ENCODE data around the gene GALNT9.

The GALNT9 gene

GRCh38 chr12:132187646-132188450 is 141.5 kb downstream of the GALNT9 start:
- TF ChIP-seq, protein P1, sequence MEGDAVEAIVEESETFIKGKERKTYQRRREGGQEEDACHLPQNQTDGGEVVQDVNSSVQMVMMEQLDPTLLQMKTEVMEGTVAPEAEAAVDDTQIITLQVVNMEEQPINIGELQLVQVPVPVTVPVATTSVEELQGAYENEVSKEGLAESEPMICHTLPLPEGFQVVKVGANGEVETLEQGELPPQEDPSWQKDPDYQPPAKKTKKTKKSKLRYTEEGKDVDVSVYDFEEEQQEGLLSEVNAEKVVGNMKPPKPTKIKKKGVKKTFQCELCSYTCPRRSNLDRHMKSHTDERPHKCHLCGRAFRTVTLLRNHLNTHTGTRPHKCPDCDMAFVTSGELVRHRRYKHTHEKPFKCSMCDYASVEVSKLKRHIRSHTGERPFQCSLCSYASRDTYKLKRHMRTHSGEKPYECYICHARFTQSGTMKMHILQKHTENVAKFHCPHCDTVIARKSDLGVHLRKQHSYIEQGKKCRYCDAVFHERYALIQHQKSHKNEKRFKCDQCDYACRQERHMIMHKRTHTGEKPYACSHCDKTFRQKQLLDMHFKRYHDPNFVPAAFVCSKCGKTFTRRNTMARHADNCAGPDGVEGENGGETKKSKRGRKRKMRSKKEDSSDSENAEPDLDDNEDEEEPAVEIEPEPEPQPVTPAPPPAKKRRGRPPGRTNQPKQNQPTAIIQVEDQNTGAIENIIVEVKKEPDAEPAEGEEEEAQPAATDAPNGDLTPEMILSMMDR (IDR thresholded peaks at IDR 0.05; ENCODE audit: low read depth, low read length): no peak
- no peak overlapping the region for H3K4me3 ChIP-seq (replicated peaks in 1 of 2; ENCODE audit: low read depth in 2 of 2, low read length in 2 of 2)
- no peak for DNase-seq (ENCODE audit: low read depth in 2 of 2)

DNA sequence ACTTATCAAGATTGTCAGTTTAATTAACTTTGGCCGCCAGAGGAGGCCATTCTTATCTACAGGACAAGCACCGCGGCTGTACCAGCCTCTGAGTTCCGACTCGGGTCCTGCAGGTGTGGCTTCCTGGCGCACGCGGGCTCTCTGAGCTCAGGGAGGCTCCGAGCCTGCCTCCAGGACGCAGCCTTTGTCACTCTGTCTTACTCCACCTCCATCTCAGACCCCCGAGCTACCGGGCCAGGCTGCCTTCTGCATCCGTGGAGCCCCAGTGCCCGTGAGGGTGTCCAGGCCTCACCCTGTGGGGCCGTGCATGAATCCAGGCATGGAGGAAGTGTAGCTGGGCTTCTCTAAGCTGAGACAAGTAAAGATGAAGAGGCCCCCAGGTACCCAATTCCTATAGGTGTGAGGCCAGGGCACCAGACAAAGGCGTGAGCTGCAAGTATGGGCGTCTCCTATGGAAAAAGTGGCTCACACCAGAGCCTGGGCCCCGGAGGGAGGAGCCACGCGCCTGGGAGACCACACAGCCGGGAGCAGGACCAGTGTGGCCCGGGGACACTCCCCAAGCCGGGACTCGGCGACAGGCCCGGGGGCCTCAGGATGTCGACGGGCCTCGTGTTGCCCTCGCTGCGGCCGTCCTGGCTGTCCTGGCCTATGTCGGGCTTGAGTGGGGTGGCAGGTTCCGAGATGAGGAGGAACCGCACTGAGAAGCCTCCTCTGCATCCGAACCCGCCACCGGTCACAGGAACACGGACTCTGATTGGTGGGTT is 142.3 kb downstream of the GALNT9 start:
- TF ChIP-seq, protein P1 (IDR thresholded peaks at IDR 0.05; ENCODE audit: low read depth, low read length): no peak
- DNase-seq (ENCODE audit: low read depth in 2 of 2): no peak
- H3K4me3 ChIP-seq (replicated peaks in 1 of 2; ENCODE audit: low read depth in 2 of 2, low read length in 2 of 2): no peak overlapping the region

GRCh38 chr12:132186208-132186856 is 143.1 kb downstream of the GALNT9 start:
- H3K4me3 ChIP-seq (replicated peaks in 1 of 2; ENCODE audit: low read depth in 2 of 2, low read length in 2 of 2): no peak overlapping the region
- DNase-seq (ENCODE audit: low read depth in 2 of 2): no peak
- TF ChIP-seq, protein P1 (IDR thresholded peaks at IDR 0.05; ENCODE audit: low read depth, low read length): no peak

GRCh38 chr12:132185705-132186104 is 143.7 kb downstream of the GALNT9 start:
- no peak overlapping the region for H3K4me3 ChIP-seq (replicated peaks in 1 of 2; ENCODE audit: low read depth in 2 of 2, low read length in 2 of 2)
- TF ChIP-seq, protein P1 (IDR thresholded peaks at IDR 0.05; ENCODE audit: low read depth, low read length): no peak
- DNase-seq (ENCODE audit: low read depth in 2 of 2): no peak

DNA sequence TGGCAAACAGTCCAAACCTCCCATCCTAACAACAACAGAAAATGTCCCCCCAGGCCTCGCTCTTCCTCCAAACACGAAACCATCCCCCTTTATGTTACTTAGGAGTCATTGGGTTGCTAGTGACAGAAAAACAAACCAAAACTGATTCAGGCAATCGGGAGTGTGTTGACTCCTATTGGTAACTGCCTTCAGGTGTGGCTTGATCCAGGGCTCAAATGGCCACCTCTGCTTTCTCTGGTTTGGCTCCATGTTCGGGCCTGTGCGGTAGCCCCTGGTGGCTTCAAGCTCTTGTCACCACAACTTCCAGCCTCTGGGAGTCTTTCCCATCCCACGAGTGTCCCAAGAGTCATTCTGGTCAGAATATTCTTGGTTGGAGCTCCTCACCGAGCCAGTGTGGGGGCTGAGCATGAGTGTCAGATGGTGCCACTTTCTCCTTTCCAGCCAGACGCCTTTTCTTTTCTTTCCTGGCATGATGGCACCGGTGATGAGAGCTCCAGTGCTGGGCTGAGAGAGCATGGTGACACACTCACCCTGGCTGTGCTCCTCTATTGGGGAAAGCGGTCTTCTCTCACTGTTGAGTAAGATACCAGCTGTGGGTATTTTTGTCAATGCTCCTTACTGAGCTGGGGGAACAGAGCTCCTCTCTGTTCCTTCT is 146.6 kb downstream of the GALNT9 start:
- no peak for DNase-seq (ENCODE audit: low read depth in 2 of 2)
- TF ChIP-seq, protein P1 (IDR thresholded peaks at IDR 0.05; ENCODE audit: low read depth, low read length): no peak
- no peak overlapping the region for H3K4me3 ChIP-seq (replicated peaks in 1 of 2; ENCODE audit: low read depth in 2 of 2, low read length in 2 of 2)

DNA sequence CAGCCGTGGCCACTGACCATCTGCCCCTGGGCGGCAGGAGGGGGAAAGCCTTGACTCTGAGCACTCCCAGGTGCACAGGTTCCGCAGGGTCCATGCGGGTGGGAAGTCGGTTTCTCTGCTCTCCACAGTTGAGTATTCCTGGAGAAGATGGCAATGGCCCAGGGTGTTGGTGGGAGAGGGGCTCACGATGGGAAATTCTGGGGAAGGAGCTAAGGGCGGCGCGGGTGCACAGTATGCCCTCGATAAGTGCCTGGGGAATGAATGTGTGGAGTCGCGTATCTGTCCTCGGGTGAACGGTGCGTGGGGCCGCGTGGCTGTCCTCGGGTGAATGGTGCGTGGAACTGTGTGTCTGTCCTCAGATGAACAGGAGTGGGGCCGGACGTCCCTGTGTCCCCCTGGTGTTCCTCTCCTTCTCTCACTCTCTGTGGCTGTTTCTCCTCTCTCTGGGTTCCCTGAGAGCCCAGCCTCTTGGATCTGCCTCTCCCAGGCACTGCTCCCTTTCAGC is 147.1 kb downstream of the GALNT9 start:
- TF ChIP-seq, protein P1 (IDR thresholded peaks at IDR 0.05; ENCODE audit: low read depth, low read length): no peak
- no peak for DNase-seq (ENCODE audit: low read depth in 2 of 2)
- H3K4me3 ChIP-seq (replicated peaks in 1 of 2; ENCODE audit: low read depth in 2 of 2, low read length in 2 of 2): no peak overlapping the region

Data from cardiac fibroblast (primary cell).